GM23338 (cell line): ENCODE data around the gene FGGY.

Experiments used
- CREB1 ChIP-seq: fragments of 250-450 bp; sonication (Bioruptor Pico); IDR thresholded peaks from 2 replicates; pipeline ENCODE4 v1.5.0; 2020; ENCODE audit warnings: low read depth, mild to moderate bottlenecking, moderate library complexity
- EZH2 ChIP-seq: fragments of 200-600 bp; sonication (generic); IDR thresholded peaks from one replicate; pipeline ENCODE4 v1.8.0; 2017; ENCODE audit warnings: antibody characterized with exemption, mild to moderate bottlenecking, low read depth; ENCODE audit not compliant: unreplicated experiment
- EZH2phosphoT487 ChIP-seq: fragments of 200-600 bp; sonication (generic); IDR thresholded peaks from one replicate; pipeline ENCODE4 v1.8.1; 2018; ENCODE audit warnings: antibody characterized with exemption; ENCODE audit not compliant: unreplicated experiment
- JUNB ChIP-seq: IDR thresholded peaks from one replicate; pipeline ENCODE4 v1.6.1; 2016; ENCODE audit warnings: antibody characterized with exemption; ENCODE audit not compliant: unreplicated experiment
- POLR2AphosphoS5 ChIP-seq: IDR thresholded peaks from 2 replicates; pipeline ENCODE4 v1.6.1; 2016; ENCODE audit warnings: antibody characterized with exemption, low read depth
- STAT1 ChIP-seq: IDR thresholded peaks from one replicate; pipeline ENCODE4 v1.6.1; 2016; ENCODE audit warnings: antibody characterized with exemption; ENCODE audit not compliant: unreplicated experiment
- ZNF114 ChIP-seq: fragments of 250-450 bp; sonication (Bioruptor Pico); IDR thresholded peaks from 2 replicates; pipeline ENCODE4 v1.5.0; 2020; ENCODE audit warnings: mild to moderate bottlenecking, moderate library complexity
- ZNF331 ChIP-seq: fragments of 250-450 bp; sonication (Bioruptor Pico); IDR thresholded peaks from 2 replicates; pipeline ENCODE4 v1.5.0; 2020; ENCODE audit warnings: low read depth, mild to moderate bottlenecking, moderate library complexity
- TF ChIP-seq, protein P1 (sequence below), 2 experiments: fragments of 200-600 bp in 1 of 2; sonication (generic) in 1 of 2; conservative IDR thresholded peaks; 2 replicates each; pipeline versions ENCODE4 v1.5.1 to v1.6.1; 2016 to 2017; ENCODE audit warnings: antibody characterized with exemption in 2 of 2, low read depth in 2 of 2, mild to moderate bottlenecking in 2 of 2, moderate library complexity in 1 of 2
- TF ChIP-seq, protein P2 (sequence below): IDR thresholded peaks from one replicate; pipeline ENCODE4 v1.6.1; 2018; ENCODE audit warnings: antibody characterized with exemption; ENCODE audit not compliant: unreplicated experiment
- TF ChIP-seq, protein P3 (sequence below): IDR thresholded peaks from 2 replicates; pipeline ENCODE4 v1.6.1; 2016; ENCODE audit warnings: antibody characterized with exemption
- TF ChIP-seq, protein P4 (sequence below): fragments of 250-450 bp; sonication (Bioruptor Pico); IDR thresholded peaks from 2 replicates; pipeline ENCODE4 v1.5.0; 2020; ENCODE audit warnings: mild to moderate bottlenecking, moderate library complexity

DNA sequence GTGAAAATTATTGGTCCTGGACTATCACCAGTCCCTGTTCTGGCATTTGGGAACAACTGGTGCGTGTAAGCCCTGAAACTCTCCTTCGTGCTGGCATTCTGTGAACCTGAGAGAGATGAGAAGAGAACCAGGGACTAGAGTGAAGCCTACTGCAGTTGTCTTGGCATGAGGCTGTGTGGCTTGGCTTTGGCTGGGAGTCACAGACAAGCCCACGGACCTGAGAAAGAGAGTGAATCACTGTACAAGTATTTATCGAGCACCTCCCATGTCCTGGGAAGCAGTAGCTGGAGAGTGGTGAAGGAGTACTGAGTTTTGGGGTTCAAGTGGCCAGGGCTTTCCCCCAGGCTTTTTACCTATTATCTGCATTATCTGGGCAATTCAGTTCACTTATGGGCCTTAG is 63.3 kb downstream of the FGGY start:
- TF ChIP-seq POLR2AphosphoS5 = no peak
- TF ChIP-seq, protein P1, sequence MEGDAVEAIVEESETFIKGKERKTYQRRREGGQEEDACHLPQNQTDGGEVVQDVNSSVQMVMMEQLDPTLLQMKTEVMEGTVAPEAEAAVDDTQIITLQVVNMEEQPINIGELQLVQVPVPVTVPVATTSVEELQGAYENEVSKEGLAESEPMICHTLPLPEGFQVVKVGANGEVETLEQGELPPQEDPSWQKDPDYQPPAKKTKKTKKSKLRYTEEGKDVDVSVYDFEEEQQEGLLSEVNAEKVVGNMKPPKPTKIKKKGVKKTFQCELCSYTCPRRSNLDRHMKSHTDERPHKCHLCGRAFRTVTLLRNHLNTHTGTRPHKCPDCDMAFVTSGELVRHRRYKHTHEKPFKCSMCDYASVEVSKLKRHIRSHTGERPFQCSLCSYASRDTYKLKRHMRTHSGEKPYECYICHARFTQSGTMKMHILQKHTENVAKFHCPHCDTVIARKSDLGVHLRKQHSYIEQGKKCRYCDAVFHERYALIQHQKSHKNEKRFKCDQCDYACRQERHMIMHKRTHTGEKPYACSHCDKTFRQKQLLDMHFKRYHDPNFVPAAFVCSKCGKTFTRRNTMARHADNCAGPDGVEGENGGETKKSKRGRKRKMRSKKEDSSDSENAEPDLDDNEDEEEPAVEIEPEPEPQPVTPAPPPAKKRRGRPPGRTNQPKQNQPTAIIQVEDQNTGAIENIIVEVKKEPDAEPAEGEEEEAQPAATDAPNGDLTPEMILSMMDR (conservative IDR thresholded peaks at IDR 0.05; ENCODE audit: low read depth in 2 of 2) = no peak
- TF ChIP-seq ZNF331 (CRISPR knock-in tag) = no peak
- TF ChIP-seq CREB1 (CRISPR knock-in tag) = no peak
- TF ChIP-seq, protein P2, sequence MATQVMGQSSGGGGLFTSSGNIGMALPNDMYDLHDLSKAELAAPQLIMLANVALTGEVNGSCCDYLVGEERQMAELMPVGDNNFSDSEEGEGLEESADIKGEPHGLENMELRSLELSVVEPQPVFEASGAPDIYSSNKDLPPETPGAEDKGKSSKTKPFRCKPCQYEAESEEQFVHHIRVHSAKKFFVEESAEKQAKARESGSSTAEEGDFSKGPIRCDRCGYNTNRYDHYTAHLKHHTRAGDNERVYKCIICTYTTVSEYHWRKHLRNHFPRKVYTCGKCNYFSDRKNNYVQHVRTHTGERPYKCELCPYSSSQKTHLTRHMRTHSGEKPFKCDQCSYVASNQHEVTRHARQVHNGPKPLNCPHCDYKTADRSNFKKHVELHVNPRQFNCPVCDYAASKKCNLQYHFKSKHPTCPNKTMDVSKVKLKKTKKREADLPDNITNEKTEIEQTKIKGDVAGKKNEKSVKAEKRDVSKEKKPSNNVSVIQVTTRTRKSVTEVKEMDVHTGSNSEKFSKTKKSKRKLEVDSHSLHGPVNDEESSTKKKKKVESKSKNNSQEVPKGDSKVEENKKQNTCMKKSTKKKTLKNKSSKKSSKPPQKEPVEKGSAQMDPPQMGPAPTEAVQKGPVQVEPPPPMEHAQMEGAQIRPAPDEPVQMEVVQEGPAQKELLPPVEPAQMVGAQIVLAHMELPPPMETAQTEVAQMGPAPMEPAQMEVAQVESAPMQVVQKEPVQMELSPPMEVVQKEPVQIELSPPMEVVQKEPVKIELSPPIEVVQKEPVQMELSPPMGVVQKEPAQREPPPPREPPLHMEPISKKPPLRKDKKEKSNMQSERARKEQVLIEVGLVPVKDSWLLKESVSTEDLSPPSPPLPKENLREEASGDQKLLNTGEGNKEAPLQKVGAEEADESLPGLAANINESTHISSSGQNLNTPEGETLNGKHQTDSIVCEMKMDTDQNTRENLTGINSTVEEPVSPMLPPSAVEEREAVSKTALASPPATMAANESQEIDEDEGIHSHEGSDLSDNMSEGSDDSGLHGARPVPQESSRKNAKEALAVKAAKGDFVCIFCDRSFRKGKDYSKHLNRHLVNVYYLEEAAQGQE = no peak
- no peak for TF ChIP-seq EZH2
- TF ChIP-seq JUNB = no peak
- no peak for TF ChIP-seq ZNF114
- TF ChIP-seq, protein P3, sequence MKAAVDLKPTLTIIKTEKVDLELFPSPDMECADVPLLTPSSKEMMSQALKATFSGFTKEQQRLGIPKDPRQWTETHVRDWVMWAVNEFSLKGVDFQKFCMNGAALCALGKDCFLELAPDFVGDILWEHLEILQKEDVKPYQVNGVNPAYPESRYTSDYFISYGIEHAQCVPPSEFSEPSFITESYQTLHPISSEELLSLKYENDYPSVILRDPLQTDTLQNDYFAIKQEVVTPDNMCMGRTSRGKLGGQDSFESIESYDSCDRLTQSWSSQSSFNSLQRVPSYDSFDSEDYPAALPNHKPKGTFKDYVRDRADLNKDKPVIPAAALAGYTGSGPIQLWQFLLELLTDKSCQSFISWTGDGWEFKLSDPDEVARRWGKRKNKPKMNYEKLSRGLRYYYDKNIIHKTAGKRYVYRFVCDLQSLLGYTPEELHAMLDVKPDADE = no peak
- TF ChIP-seq EZH2phosphoT487 = no peak
- no peak for TF ChIP-seq STAT1
- TF ChIP-seq, protein P4, sequence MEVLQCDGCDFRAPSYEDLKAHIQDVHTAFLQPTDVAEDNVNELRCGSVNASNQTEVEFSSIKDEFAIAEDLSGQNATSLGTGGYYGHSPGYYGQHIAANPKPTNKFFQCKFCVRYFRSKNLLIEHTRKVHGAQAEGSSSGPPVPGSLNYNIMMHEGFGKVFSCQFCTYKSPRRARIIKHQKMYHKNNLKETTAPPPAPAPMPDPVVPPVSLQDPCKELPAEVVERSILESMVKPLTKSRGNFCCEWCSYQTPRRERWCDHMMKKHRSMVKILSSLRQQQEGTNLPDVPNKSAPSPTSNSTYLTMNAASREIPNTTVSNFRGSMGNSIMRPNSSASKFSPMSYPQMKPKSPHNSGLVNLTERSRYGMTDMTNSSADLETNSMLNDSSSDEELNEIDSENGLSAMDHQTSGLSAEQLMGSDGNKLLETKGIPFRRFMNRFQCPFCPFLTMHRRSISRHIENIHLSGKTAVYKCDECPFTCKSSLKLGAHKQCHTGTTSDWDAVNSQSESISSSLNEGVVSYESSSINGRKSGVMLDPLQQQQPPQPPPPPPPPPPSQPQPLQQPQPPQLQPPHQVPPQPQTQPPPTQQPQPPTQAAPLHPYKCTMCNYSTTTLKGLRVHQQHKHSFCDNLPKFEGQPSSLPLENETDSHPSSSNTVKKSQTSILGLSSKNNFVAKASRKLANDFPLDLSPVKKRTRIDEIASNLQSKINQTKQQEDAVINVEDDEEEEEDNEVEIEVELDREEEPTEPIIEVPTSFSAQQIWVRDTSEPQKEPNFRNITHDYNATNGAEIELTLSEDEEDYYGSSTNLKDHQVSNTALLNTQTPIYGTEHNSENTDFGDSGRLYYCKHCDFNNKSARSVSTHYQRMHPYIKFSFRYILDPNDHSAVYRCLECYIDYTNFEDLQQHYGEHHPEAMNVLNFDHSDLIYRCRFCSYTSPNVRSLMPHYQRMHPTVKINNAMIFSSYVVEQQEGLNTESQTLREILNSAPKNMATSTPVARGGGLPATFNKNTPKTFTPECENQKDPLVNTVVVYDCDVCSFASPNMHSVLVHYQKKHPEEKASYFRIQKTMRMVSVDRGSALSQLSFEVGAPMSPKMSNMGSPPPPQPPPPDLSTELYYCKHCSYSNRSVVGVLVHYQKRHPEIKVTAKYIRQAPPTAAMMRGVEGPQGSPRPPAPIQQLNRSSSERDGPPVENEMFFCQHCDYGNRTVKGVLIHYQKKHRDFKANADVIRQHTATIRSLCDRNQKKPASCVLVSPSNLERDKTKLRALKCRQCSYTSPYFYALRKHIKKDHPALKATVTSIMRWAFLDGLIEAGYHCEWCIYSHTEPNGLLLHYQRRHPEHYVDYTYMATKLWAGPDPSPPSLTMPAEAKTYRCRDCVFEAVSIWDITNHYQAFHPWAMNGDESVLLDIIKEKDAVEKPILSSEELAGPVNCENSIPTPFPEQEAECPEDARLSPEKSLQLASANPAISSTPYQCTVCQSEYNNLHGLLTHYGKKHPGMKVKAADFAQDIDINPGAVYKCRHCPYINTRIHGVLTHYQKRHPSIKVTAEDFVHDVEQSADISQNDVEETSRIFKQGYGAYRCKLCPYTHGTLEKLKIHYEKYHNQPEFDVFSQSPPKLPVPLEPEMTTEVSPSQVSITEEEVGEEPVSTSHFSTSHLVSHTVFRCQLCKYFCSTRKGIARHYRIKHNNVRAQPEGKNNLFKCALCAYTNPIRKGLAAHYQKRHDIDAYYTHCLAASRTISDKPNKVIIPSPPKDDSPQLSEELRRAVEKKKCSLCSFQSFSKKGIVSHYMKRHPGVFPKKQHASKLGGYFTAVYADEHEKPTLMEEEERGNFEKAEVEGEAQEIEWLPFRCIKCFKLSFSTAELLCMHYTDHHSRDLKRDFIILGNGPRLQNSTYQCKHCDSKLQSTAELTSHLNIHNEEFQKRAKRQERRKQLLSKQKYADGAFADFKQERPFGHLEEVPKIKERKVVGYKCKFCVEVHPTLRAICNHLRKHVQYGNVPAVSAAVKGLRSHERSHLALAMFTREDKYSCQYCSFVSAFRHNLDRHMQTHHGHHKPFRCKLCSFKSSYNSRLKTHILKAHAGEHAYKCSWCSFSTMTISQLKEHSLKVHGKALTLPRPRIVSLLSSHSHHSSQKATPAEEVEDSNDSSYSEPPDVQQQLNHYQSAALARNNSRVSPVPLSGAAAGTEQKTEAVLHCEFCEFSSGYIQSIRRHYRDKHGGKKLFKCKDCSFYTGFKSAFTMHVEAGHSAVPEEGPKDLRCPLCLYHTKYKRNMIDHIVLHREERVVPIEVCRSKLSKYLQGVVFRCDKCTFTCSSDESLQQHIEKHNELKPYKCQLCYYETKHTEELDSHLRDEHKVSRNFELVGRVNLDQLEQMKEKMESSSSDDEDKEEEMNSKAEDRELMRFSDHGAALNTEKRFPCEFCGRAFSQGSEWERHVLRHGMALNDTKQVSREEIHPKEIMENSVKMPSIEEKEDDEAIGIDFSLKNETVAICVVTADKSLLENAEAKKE = no peak
